GM21717 (cell line): ENCODE results near the gene GK.
A peak's percentile ranks its signal among the peaks of the same experiment; 100 is the strongest.
"Not testable (repeated sequence)": the region's sequence is repeated elsewhere in the genome, so short reads cannot be mapped to it uniquely, and the experiment has no call there.

Experiments used
- ATAC-seq: cut with Tn5 transposase; IDR thresholded peaks from one replicate; pipeline ENCODE4 v1.9.1; 2021; ENCODE audit warnings: mild to moderate bottlenecking, moderate library complexity; ENCODE audit not compliant: unreplicated experiment

The GK gene

GRCh38 chrX:30653415-30654131 lies at the start of gene GK:
GK (plus strand) TSS chrX:30653423; CDS start chrX:30653538, 115 bp downstream.
- ATAC-seq: peak; percentile 12

GRCh38 chrX:30607155-30607554 lies 46.1 kb upstream of the GK start:
- ATAC-seq: no peak

- no peak for ATAC-seq
These were observed 43.2 kb upstream of the GK start for GRCh38 chrX:30610026-30610425.

DNA sequence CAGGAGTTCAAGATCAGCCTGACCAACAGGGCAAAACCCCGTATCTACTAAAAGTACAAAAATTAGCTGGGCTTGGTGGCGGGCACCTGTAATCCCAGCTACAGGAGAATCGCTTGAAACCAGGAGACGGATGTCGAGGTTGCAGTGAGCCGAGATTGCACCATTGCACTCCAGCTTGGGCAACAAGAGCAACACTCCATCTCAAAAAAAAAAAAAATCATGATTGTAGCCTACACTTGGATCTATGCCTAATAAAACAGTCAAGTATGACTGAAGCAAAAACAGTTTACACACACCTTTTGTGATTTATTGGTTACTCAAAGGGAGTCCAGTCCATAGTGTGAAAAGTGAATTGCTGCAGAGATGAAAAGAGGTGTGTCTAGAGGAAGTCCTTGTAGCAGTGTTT lies 41.0 kb upstream of the GK start:
- no peak for ATAC-seq

GRCh38 chrX:30613721-30614120 lies 39.5 kb upstream of the GK start:
- ATAC-seq: no peak

DNA sequence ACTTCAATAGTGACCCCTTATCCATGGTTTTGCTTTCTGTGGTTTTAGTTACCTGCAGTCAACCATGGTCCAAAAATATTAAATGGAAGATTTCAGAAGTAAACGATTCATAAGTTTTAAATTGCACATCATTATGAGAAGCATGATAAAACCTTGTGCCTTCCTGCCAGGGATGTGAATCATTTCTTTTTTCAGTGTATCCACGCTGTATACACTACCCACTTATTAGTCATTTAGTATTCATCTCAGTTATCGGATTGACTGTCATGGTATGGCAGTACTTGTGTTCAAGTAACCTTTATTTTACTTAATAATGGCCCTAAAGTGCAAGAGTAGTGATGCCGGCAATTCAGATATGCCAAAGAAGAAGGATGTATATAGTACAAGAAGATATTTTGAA lies 38.0 kb upstream of the GK start:
- ATAC-seq: no peak

DNA sequence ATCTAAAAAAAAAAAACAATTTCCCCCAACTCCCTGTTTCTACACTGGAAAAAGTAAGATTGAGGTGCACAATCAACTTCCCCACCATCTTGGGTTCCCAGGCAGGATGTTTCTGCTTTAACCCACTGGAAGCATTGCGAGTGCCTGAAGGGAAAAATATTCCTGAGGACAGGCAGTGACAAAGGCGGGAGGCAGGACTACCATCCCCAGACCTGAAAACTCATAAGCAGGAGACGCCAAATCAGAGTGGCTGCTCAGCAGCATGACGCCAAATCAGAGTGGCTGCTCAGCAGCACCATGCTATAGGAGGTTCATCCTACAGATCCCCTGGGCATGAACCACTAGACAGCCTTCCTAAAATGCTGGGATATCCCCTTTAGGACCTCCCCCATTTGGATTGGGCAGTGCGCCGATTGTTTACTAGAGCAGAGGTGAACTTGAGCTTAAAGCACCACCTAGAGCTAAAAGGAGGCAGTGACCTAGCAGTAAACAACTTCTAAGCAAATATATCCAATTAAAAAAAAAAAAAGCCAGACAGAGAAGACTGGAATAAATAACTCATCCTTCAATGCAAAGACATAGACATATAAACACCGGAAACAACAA lies 35.0 kb upstream of the GK start:
- no peak for ATAC-seq

GRCh38 chrX:30620125-30620524 lies 33.1 kb upstream of the GK start:
- ATAC-seq: no peak

- no peak for ATAC-seq
These were observed 32.1 kb upstream of the GK start for GRCh38 chrX:30620980-30621618.

DNA sequence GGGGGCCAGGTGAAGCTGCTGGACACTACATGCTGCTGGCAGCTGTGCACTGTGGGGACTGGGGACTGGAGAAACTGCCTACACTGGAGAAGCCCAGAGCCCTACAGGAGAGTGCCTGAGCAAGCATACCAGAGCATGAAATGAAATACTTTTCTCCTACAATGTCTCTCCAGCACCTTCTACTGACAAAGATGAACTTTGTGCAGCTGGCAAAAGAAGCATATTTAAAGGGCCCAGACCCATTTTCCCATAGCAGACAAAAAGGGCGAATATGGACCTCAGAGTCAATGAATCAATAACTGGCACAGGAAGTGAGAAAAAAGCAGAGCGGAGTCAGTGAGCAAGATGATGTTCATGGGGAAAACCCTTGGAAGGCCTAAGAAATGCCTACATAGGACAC lies 30.9 kb upstream of the GK start:
- no peak for ATAC-seq

DNA sequence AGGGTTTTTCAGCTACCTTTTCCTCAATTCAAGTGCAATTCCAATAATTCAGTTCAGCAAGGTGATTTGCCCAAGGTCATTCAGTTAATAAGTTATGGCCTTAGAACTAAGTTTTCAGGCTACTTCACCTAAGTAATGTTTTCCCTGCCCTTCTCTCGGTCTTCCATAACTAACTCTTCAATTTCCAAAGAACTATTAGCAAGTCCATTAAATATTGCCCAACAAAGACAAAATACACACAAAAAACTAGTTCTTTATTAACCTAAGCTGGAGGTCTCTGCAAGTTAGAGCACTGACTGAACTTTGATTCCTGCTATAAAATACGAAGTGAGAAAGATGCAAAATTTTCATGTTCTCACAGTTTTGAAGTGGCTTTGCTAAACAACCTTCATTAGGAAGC lies 26.8 kb upstream of the GK start:
- ATAC-seq: no peak

- no peak for ATAC-seq
These were observed 25.2 kb upstream of the GK start for GRCh38 chrX:30627818-30628652.

GRCh38 chrX:30634070-30634469 lies 19.2 kb upstream of the GK start:
- ATAC-seq: not testable (repeated sequence)

DNA sequence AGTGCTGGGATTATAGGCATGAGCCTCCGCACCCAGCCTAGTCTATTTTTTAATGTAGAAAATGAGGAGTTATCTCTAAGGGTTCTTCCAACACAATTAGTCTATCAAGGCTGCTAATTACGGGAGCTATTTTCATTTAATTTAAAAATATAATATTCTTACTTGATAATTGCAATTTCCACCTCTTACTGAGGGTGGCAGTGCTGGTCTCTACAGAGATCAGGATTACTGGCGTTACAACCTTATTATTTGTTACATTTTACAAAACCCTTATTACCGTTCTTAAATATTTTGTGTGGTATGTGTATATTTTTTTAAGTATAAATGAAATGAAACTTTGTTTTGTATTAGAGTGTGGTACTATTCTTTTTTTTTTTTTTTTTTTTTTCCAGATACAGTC lies 17.6 kb upstream of the GK start:
- ATAC-seq: no peak

DNA sequence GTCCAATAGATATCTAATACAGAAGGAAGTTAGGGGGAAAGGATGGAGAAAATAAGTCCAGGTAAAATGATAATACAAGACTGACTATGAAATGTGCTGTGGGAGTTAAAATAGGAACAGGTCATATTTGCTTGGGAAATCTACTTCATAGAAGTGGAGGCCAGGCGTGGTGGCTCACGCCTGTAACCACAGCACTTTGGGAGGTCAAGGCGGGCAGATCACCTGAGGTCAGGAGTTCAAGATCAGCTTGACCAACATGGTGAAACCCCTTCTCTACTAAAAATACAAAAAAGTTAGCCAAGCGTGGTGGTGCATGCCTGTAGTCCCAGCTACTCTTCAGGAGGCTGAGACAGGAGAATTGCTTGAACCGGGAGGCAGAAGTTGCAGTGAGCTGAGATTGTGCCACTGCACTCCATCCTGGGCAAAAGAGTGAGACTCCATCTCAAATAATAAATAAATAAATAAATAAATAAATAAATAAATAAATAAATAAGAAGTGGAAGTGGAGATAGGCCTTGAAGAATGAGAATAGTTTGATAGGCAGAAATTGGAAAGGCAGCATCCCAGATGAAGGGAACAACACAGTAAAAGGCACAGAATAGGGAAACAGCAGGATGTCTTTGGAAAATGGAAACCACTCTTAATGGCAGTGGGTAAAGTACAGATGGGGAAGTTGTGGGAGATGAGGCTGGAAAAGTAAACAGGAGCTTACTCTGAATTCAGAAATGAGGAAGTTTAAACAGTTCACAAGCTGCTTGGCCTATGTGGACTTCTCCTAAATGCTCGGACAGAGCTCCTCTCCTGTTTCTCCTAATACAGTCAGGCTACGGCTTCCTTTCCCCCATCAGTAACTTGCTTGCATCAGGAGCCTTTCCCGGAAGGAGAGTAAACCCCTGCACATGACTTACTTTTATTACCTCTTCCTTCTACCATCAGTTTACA lies 15.1 kb upstream of the GK start:
- no peak for ATAC-seq

- ATAC-seq: not testable (repeated sequence)
These were observed 13.5 kb upstream of the GK start for GRCh38 chrX:30639702-30640101.

- no peak for ATAC-seq
These were observed 10.6 kb upstream of the GK start for GRCh38 chrX:30642642-30643041.

- ATAC-seq: no peak
These were observed 9.9 kb upstream of the GK start for GRCh38 chrX:30643313-30643821.

- ATAC-seq: peak; percentile 21
These were observed 3.4 kb upstream of the GK start for GRCh38 chrX:30649859-30650258.
